ENCODE data around the gene MRPL54. TPM values are rescaled to one million over a fixed set of nuclear protein-coding genes. Genes with fewer than 3 reads are reported as not detected.

Gene MRPL54
- polyA plus RNA-seq, 6 donors from 2014 or later: 113 to 186 (median 131) TPM

GRCh38 chr19:3767050-3767449, 4.6 kb downstream of the MRPL54 start:
- peaks cover 9 to 21% (median 18%) of the 10 kb centered on the region in 3 donors for H3K4me1 Mint-ChIP-seq
- ATAC-seq (ENCODE audit: low read depth in 2 of 2) (no peak), DNase-seq (no peak)
- H3K9me3 Mint-ChIP-seq: no peaks in the 10 kb centered on the region
- H3K27me3 Mint-ChIP-seq: no peaks in the 10 kb centered on the region
- peak overlapping the region in 1 of 6 donors; percentile 59 for H3K27ac Mint-ChIP-seq
- H3K36me3 Mint-ChIP-seq: peaks cover 0 to 15% of the 10 kb centered on the region in 2 donors
- no peak overlapping the region for H3K4me3 Mint-ChIP-seq

DNA sequence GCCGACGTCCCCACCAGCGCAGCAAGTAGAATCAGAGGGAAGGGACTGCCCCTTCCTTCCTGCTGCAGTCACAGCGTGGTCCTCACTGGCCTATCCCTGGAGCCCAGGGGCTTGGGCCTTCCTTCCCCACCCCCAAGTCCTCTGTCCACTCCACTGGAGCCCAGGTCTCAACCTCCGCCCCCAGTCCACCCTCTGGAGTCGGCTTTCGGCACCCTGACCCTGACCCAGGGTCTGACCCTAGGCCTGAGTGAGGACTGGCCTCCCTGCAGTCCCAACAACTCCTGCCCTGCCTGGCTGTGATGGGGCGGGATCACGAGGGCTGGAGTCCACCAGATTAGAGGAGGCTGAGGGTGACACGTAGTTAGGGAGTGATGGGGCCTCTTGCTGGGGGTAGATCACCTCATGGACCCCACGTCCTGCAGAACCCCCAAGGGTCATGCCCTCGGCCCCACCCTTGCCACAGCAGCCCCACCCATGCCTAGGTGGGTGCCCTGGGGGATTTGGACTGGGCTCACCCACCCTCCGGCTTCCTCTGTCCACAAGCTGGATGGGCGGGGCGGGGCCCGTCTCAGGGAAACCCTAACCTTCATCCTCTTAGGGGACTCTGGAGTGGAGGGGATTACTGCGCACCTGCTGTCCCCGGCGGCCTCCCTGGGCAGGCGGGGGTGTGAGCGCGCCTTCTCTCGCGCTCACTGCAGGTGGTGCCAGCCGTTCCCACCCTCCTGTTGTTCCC, 5.7 kb downstream of the MRPL54 start:
- Mint-ChIP-seq H3K4me1 (peaks cover 2 to 15% (median 10%) of the 10 kb centered on the region in 3 donors), H3K4me3 (no peak overlapping the region), H3K9me3 (no peaks in the 10 kb centered on the region), H3K36me3 (peaks cover 0 to 15% of the 10 kb centered on the region in 2 donors), H3K27me3 (no peaks in the 10 kb centered on the region), H3K27ac (peak overlapping the region in 2 of 6 donors; percentile 22 to 24)
- ATAC-seq (ENCODE audit: low read depth in 2 of 2) (no peak), DNase-seq (no peak)

DNA sequence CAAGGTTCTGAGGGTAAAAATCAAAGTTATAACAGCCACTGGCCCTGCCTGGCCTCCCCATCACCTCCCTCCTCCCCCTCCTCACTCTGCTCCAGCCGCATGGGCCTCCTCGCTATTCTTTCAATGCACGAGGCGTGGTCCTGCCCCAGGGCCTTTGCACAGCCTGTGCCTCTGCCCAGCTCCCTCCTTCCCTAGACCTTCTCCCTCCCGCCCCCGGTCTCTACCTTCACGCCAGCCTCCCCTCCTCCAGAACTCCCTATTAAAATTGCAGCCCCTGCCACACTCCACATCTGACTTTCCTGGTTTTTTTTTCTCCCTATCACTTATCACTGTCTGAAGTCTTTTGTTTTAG, 6.2 kb downstream of the MRPL54 start:
- Mint-ChIP-seq H3K4me1 (peaks cover 0 to 17% (median 13%) of the 10 kb centered on the region in 3 donors), H3K27ac (peak overlapping the region in 2 of 6 donors; percentile 1 to 22), H3K27me3 (no peaks in the 10 kb centered on the region), H3K36me3 (peaks cover 0 to 15% of the 10 kb centered on the region in 2 donors), H3K4me3 (peak overlapping the region in 1 of 8 donors; percentile 40), H3K9me3 (no peaks in the 10 kb centered on the region)
- DNase-seq: no peak
- no peak for ATAC-seq (ENCODE audit: low read depth in 2 of 2)

GRCh38 chr19:3769494-3769893, 7.0 kb downstream of the MRPL54 start:
- DNase-seq (no peak), ATAC-seq (ENCODE audit: low read depth in 2 of 2) (no peak)
- Mint-ChIP-seq H3K4me1 (peaks cover 0 to 19% (median 15%) of the 10 kb centered on the region in 3 donors), H3K27ac (peak overlapping the region in 2 of 6 donors; percentile 56 to 64), H3K36me3 (peaks cover 0 to 15% of the 10 kb centered on the region in 2 donors), H3K4me3 (no peak overlapping the region), H3K27me3 (no peaks in the 10 kb centered on the region), H3K9me3 (no peaks in the 10 kb centered on the region)

DNA sequence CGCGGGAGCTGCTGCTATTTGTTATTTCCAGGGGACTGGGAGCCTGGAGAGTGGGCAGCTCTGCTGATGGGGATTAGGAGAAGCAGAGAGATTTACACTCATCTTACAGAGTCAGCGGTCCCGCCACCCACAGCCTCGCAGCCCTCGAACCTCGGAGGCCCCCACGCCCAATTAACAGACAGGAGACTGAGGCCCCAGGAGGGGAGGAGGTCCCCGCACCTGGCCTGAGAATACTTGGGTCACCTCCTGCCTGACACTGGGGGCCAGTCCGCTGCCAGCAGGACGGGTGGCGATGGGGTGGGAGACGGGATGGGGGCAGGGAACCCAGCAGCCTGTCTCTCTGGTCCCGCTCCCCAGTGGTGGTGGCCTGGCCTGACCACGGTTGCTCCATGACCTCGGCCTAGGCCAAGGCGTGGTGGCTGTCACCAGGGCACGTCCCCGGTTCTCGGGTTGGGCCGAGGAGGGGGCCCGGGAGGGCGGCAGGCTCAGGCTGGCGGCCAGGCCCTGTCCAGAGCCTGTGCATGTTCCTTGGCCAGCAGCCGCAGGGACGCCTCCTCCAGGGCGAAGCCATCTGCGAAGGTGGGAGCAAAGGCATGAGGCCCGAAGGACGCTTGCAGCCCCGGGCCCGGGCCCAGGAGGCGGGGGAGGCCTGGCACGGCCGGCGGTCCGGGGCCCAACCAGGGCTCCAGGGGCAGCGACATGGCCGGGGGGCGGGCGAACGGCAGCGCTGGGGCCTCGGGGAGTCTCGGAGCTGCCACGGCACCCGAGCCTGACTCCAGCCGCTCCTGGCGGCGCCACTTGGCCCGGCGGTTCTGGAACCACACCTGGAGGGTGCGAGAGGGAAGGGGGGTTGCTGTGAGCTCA, 7.9 kb downstream of the MRPL54 start:
- H3K4me3 Mint-ChIP-seq: no peak overlapping the region
- peak overlapping the region in 1 of 6 donors; percentile 64 for H3K27ac Mint-ChIP-seq
- DNase-seq (no peak), ATAC-seq (ENCODE audit: low read depth in 2 of 2) (no peak)
- H3K9me3 Mint-ChIP-seq: no peaks in the 10 kb centered on the region
- H3K27me3 Mint-ChIP-seq: no peaks in the 10 kb centered on the region
- peaks cover 0 to 15% of the 10 kb centered on the region in 2 donors for H3K36me3 Mint-ChIP-seq
- H3K4me1 Mint-ChIP-seq: peaks cover 0 to 19% (median 15%) of the 10 kb centered on the region in 3 donors

- no peak overlapping the region for H3K4me3 Mint-ChIP-seq
- no peak for ATAC-seq (ENCODE audit: low read depth in 2 of 2)
- H3K36me3 Mint-ChIP-seq: peaks cover 0 to 14% of the 10 kb centered on the region in 2 donors
- peak overlapping the region in 1 of 6 donors; percentile 39 for H3K27ac Mint-ChIP-seq
- H3K9me3 Mint-ChIP-seq: peaks cover 0 to 1% (median 0%) of the 10 kb centered on the region in 7 donors
- H3K27me3 Mint-ChIP-seq: no peaks in the 10 kb centered on the region
- DNase-seq: no peak
- peaks cover 0 to 20% (median 14%) of the 10 kb centered on the region in 3 donors for H3K4me1 Mint-ChIP-seq
Observed at GRCh38 chr19:3771000-3771905, 8.8 kb downstream of the MRPL54 start.

- peak within 1 kb of the TSS in 2 of 6 donors; percentile 69 to 88 for H3K27ac Mint-ChIP-seq
- DNase-seq: no peak
Observed at GRCh38 chr19:3771906-3772455, 9.5 kb downstream of the MRPL54 start, which contains the start of gene RAX2. TSS of gene RAX2 (minus strand) at chr19:3772228. CDS start at chr19:3771742, 486 bp downstream.

DNA sequence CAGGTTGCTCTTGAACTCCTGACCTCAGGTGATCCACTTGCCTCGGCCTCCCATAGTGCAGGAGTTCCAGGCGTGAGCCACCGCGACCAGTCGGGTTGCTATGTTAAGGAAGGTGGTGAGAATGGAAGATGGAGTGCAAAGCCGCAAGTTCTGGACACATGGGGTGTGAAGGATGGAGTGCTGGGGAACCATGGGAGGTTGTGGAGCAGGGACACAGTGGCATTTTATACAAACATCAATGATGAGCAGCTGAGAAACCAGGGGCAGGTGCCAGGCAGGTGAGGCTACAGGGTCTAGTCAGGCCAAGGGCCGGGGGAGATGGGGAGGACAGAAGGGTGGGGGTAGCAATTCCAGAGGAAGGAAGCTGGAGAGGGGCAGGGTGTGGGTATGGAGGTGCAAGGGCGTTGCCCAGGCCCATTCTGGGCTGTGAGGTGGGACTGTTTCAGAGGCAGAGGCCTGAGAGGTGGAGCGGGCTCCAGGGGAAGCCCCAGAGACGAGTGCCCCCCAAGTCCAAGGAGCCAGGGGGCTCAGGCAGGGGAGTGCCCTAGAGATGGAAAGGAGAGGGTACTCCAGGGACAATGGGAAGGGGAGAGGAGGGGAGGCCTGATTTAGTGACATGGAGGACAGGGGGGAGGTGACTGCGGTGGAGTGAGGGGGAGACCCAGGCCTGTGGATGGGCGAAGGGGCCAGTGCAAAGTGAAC, 11.5 kb downstream of the MRPL54 start:
- peak overlapping the region in 3 of 6 donors; percentile 7 to 70 (median 32) for H3K27ac Mint-ChIP-seq
- H3K36me3 Mint-ChIP-seq: peaks cover 0 to 3% of the 10 kb centered on the region in 2 donors
- ATAC-seq (ENCODE audit: low read depth in 2 of 2) (no peak), DNase-seq (no peak)
- no peak overlapping the region for H3K4me3 Mint-ChIP-seq
- peaks cover 0 to 7% (median 0%) of the 10 kb centered on the region in 7 donors for H3K9me3 Mint-ChIP-seq
- no peaks in the 10 kb centered on the region for H3K27me3 Mint-ChIP-seq
- H3K4me1 Mint-ChIP-seq: peaks cover 0 to 19% (median 9%) of the 10 kb centered on the region in 3 donors

More at GRCh38 chr19:3771906-3772455, 9.5 kb downstream of the MRPL54 start, which contains the start of gene RAX2:
- peaks cover 0 to 22% (median 9%) of the 10 kb centered on the region in 3 donors for H3K4me1 Mint-ChIP-seq
- H3K9me3 Mint-ChIP-seq: peaks cover 0 to 7% (median 0%) of the 10 kb centered on the region in 7 donors
- H3K36me3 Mint-ChIP-seq: peaks cover 0 to 8% of the 10 kb centered on the region in 2 donors
- no peak for ATAC-seq (ENCODE audit: low read depth in 2 of 2)
- H3K27me3 Mint-ChIP-seq: no peaks in the 10 kb centered on the region
- no peak within 1 kb of the TSS for H3K4me3 Mint-ChIP-seq

- no peak overlapping the region for H3K27ac Mint-ChIP-seq
Observed at GRCh38 chr19:3774621-3775373, 12.3 kb downstream of the MRPL54 start.

DNA sequence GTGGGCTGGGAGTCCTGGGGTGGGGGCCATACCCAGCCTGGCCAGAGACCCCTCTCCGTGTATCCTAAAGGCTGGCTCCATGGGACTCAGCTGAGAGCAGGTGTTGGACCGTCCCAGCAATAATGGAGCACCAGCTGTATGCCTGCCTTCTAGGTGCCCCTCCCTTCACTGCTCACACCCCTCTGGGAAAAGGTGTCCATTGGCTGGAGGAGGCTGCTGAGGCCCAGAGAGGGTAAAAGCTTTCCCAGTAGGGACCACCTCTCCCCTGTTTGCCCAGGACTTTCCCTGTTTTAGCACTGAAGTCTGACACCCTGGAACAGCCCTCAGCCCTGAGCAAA, 12.9 kb downstream of the MRPL54 start:
- H3K27me3 Mint-ChIP-seq: no peaks in the 10 kb centered on the region
- no peak overlapping the region for H3K4me3 Mint-ChIP-seq
- no peak for ATAC-seq (ENCODE audit: low read depth in 2 of 2)
- peaks cover 0 to 7% (median 0%) of the 10 kb centered on the region in 7 donors for H3K9me3 Mint-ChIP-seq
- H3K36me3 Mint-ChIP-seq: no peaks in the 10 kb centered on the region
- DNase-seq: no peak
- H3K27ac Mint-ChIP-seq: peak overlapping the region in 1 of 6 donors; percentile 69
- peaks cover 0 to 18% (median 9%) of the 10 kb centered on the region in 3 donors for H3K4me1 Mint-ChIP-seq

More at GRCh38 chr19:3774621-3775373, 12.3 kb downstream of the MRPL54 start:
- H3K36me3 Mint-ChIP-seq: no peaks in the 10 kb centered on the region
- no peak overlapping the region for H3K4me3 Mint-ChIP-seq
- ATAC-seq (ENCODE audit: low read depth in 2 of 2) (no peak), DNase-seq (no peak)
- H3K27me3 Mint-ChIP-seq: no peaks in the 10 kb centered on the region
- peaks cover 0 to 7% (median 0%) of the 10 kb centered on the region in 7 donors for H3K9me3 Mint-ChIP-seq
- H3K4me1 Mint-ChIP-seq: peaks cover 0 to 18% (median 9%) of the 10 kb centered on the region in 3 donors

DNA sequence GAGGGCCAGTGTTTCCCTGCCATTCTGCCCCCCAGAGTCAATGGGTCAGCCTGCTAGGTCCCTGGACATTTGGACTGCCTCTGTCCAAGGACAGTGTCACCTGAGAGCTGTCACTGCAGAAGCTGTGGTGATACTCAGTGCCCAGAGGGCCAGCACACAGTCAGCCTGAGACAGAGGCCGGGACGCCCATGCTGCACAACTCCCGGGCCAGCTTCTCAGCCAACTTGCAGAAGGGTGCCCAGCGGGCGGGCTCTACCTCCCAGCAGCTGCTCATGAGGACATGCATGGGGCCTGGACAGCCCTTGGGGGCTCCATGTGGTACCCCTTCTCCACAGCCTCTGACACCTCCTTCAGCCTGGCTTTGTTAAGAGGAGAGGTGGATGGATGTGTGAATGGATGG, 13.3 kb downstream of the MRPL54 start:
- Mint-ChIP-seq H3K36me3 (peaks cover 0 to under 1% of the 10 kb centered on the region in 2 donors), H3K9me3 (peaks cover 0 to 7% (median 1%) of the 10 kb centered on the region in 7 donors), H3K27ac (peak overlapping the region in 1 of 6 donors; percentile 69), H3K4me1 (peaks cover 0 to 18% (median 9%) of the 10 kb centered on the region in 3 donors), H3K27me3 (no peaks in the 10 kb centered on the region), H3K4me3 (no peak overlapping the region)
- DNase-seq (no peak), ATAC-seq (ENCODE audit: low read depth in 2 of 2) (no peak)

Data from naive B cell (primary cell).